Hematopoietic multipotent progenitor cell treated with erythropoietin and hydrocortisone succinate and interleukin-3 and kit ligand, for 15 days (in vitro differentiated cells): ENCODE data around the gene FBLN5.

Experiments used
- DNase-seq: peaks from one replicate; pipeline ENCODE4 v3.0.0-alpha.2; 2015; ENCODE audit warnings: low spot score

Gene FBLN5

GRCh38 chr14:91946622-91947474 is 646 bp downstream of the FBLN5 start:
- DNase-seq, result no peak

- DNase-seq, result no peak
Observed at GRCh38 chr14:91945751-91946621, 1.5 kb downstream of the FBLN5 start.

GRCh38 chr14:91942946-91943345 is 4.5 kb downstream of the FBLN5 start:
- DNase-seq, result no peak

GRCh38 chr14:91942128-91942527 is 5.4 kb downstream of the FBLN5 start:
- no peak for DNase-seq

GRCh38 chr14:91940209-91940608 is 7.3 kb downstream of the FBLN5 start:
- no peak for DNase-seq

GRCh38 chr14:91935586-91935985 is 11.9 kb downstream of the FBLN5 start:
- no peak for DNase-seq

GRCh38 chr14:91934554-91935285 is 12.8 kb downstream of the FBLN5 start:
- no peak for DNase-seq

- DNase-seq, result no peak
Observed at GRCh38 chr14:91931478-91932088, 15.9 kb downstream of the FBLN5 start.

GRCh38 chr14:91929700-91930099 is 17.8 kb downstream of the FBLN5 start:
- DNase-seq, result no peak

GRCh38 chr14:91927800-91928199 is 19.7 kb downstream of the FBLN5 start:
- DNase-seq, result no peak

GRCh38 chr14:91927191-91927590 is 20.3 kb downstream of the FBLN5 start:
- DNase-seq, result no peak

GRCh38 chr14:91926131-91926890 is 21.2 kb downstream of the FBLN5 start:
- DNase-seq, result no peak

GRCh38 chr14:91925727-91926121 is 21.8 kb downstream of the FBLN5 start:
- no peak for DNase-seq

- DNase-seq, result no peak
Observed at GRCh38 chr14:91925001-91925726, 22.3 kb downstream of the FBLN5 start.

- no peak for DNase-seq
Observed at GRCh38 chr14:91920526-91920925, 27.0 kb downstream of the FBLN5 start.

GRCh38 chr14:91919814-91920213 is 27.7 kb downstream of the FBLN5 start:
- no peak for DNase-seq

- no peak for DNase-seq
Observed at GRCh38 chr14:91918186-91918883, 29.2 kb downstream of the FBLN5 start.

GRCh38 chr14:91912035-91912434 is 35.5 kb downstream of the FBLN5 start:
- DNase-seq, result no peak

- no peak for DNase-seq
Observed at GRCh38 chr14:91911474-91912032, 35.9 kb downstream of the FBLN5 start.

GRCh38 chr14:91910196-91910595 is 37.3 kb downstream of the FBLN5 start:
- no peak for DNase-seq
